GM04504 (cell line): ENCODE data around the gene ZNF787.
"Not testable (repeated sequence)": the region's sequence is repeated elsewhere in the genome, so short reads cannot be mapped to it uniquely, and the experiment has no call there.

Source experiments
- DNase-seq: peaks from one replicate; pipeline ENCODE4 v3.0.0-alpha.2; 2012; ENCODE audit warnings: low read depth

ZNF787 gene

GRCh38 chr19:56121180-56122167 is at the start of gene ZNF787:
ZNF787 (minus strand) TSS chr19:56121295; CDS start chr19:56103217, 18,078 bp downstream.
- DNase-seq, result peak; percentile 94

- DNase-seq, result no peak
These were observed 49.2 kb upstream of the ZNF787 start for GRCh38 chr19:56170261-56170660.

GRCh38 chr19:56167064-56167578 is 46.0 kb upstream of the ZNF787 start:
- DNase-seq, result no peak

GRCh38 chr19:56163097-56163496 is 42.0 kb upstream of the ZNF787 start:
- DNase-seq, result no peak

- no peak for DNase-seq
These were observed 41.2 kb upstream of the ZNF787 start for GRCh38 chr19:56162258-56162657.

GRCh38 chr19:56161534-56161933 is 40.4 kb upstream of the ZNF787 start:
- no peak for DNase-seq

GRCh38 chr19:56159622-56160271 is 38.7 kb upstream of the ZNF787 start:
- no peak for DNase-seq

GRCh38 chr19:56159009-56159559 is 38.0 kb upstream of the ZNF787 start:
- DNase-seq, result no peak

- no peak for DNase-seq
These were observed 37.2 kb upstream of the ZNF787 start for GRCh38 chr19:56158170-56158757.

GRCh38 chr19:56156768-56157167 is 35.7 kb upstream of the ZNF787 start:
- no peak for DNase-seq

- no peak for DNase-seq
These were observed 34.1 kb upstream of the ZNF787 start for GRCh38 chr19:56155124-56155687.

- no peak for DNase-seq
These were observed 32.4 kb upstream of the ZNF787 start for GRCh38 chr19:56153507-56153906.

- DNase-seq, result no peak
These were observed 31.5 kb upstream of the ZNF787 start for GRCh38 chr19:56152644-56153043.

GRCh38 chr19:56150358-56150757 is 29.3 kb upstream of the ZNF787 start:
- DNase-seq, result no peak

- DNase-seq, result no peak
These were observed 28.6 kb upstream of the ZNF787 start for GRCh38 chr19:56149656-56150038.

- not testable (repeated sequence) for DNase-seq
These were observed 28.0 kb upstream of the ZNF787 start for GRCh38 chr19:56148955-56149655.

- no peak for DNase-seq
These were observed 27.0 kb upstream of the ZNF787 start for GRCh38 chr19:56148096-56148495.

GRCh38 chr19:56147307-56147706 is 26.2 kb upstream of the ZNF787 start:
- no peak for DNase-seq

GRCh38 chr19:56146904-56147303 is 25.8 kb upstream of the ZNF787 start:
- DNase-seq, result no peak

- no peak for DNase-seq
These were observed 24.6 kb upstream of the ZNF787 start for GRCh38 chr19:56145698-56146097.

GRCh38 chr19:56144831-56145230 is 23.7 kb upstream of the ZNF787 start:
- DNase-seq, result no peak
